SU-DHL-6 (cell line): ENCODE results near the gene HDAC3.
A peak's percentile ranks its signal among the peaks of the same experiment; 100 is the strongest.

Experiments
- H2AFZ ChIP-seq: fragments of 200-600 bp; sonication (generic); 2 replicates; pipeline ENCODE4 v1.6.1; 2014; ENCODE audit warnings: low read depth, mild to moderate bottlenecking, moderate library complexity, mixed read lengths, antibody characterized with exemption, low read length; ENCODE audit not compliant: severe bottlenecking
- H3F3A ChIP-seq: fragments of 200-600 bp; shearing (Covaris generic); 2 replicates; pipeline ENCODE4 v1.6.0; 2016; ENCODE audit warnings: antibody characterized with exemption, mild to moderate bottlenecking; ENCODE audit not compliant: insufficient read depth
- H3K27ac ChIP-seq: fragments of 200-600 bp; sonication (generic); 2 replicates; pipeline ENCODE4 v1.5.1; 2016; ENCODE audit warnings: low read depth, mild to moderate bottlenecking, low read length, moderate library complexity, mixed read lengths
- H3K27me3 ChIP-seq: fragments of 200-600 bp; sonication (generic), shearing (Covaris generic); 2 replicates; pipeline ENCODE4 v1.6.0; 2014; ENCODE audit warnings: mild to moderate bottlenecking, low read length
- H3K36me3 ChIP-seq: fragments of 200-600 bp; sonication (generic); 2 replicates; pipeline ENCODE4 v1.6.1; 2014; ENCODE audit warnings: mild to moderate bottlenecking, low read length, mixed read lengths
- H3K4me2 ChIP-seq: fragments of 300-600, 200-600 bp; shearing (Covaris generic), sonication (generic); 2 replicates; pipeline ENCODE4 v1.6.0; 2014; ENCODE audit warnings: low read length, low read depth, mild to moderate bottlenecking; ENCODE audit not compliant: poor library complexity, severe bottlenecking
- H3K4me3 ChIP-seq: fragments of 200-600 bp; sonication (generic); 2 replicates; pipeline ENCODE4 v1.5.1; 2014; ENCODE audit warnings: antibody characterized with exemption, low read length, mild to moderate bottlenecking, mixed read lengths; ENCODE audit not compliant: insufficient read depth, poor library complexity, severe bottlenecking
- H3K79me2 ChIP-seq: fragments of 200-600 bp; sonication (generic); 2 replicates; pipeline ENCODE4 v1.6.1; 2014; ENCODE audit warnings: mild to moderate bottlenecking, low read length, moderate library complexity; ENCODE audit not compliant: insufficient read depth
- H3K9ac ChIP-seq: fragments of 200-600 bp; sonication (generic); 2 replicates; pipeline ENCODE4 v1.7.0; 2014; ENCODE audit warnings: mild to moderate bottlenecking, low read length
- H3K9me2 ChIP-seq: fragments of 200-600 bp; sonication (generic); replicated peaks from 2 replicates; pipeline ENCODE4 v1.6.1; 2014; ENCODE audit warnings: low read length; ENCODE audit not compliant: insufficient read depth
- H3K9me3 ChIP-seq: fragments of 200-600 bp; sonication (generic); 2 replicates; pipeline ENCODE4 v1.6.1; 2014; ENCODE audit warnings: low read length, mixed read lengths; ENCODE audit not compliant: insufficient read depth
- H4K20me1 ChIP-seq: fragments of 200-600 bp; sonication (generic); 2 replicates; pipeline ENCODE4 v1.6.1; 2014; ENCODE audit warnings: low read depth, mild to moderate bottlenecking, antibody characterized with exemption, low read length, moderate library complexity, mixed read lengths
- CTCF ChIP-seq: fragments of 200-600 bp; sonication (generic); IDR thresholded peaks from one replicate; pipeline ENCODE4 v1.5.1; 2017; ENCODE audit warnings: antibody characterized with exemption, mild to moderate bottlenecking, low read length, moderate library complexity; ENCODE audit not compliant: insufficient read depth, poor library complexity, severe bottlenecking
- EZH2phosphoT487 ChIP-seq: fragments of 200-600 bp; sonication (generic), shearing (Covaris generic); conservative IDR thresholded peaks from 2 replicates; pipeline ENCODE4 v1.6.1; 2018; ENCODE audit warnings: mild to moderate bottlenecking, antibody characterized with exemption, low read length, moderate library complexity, mixed read lengths

HDAC3 gene

GRCh38 chr5:141651728-141652105 is 15.1 kb upstream of the HDAC3 start:
- Histone ChIP-seq H3K4me2 (peak overlapping the region; percentile 85), H3K9ac (peak overlapping the region; percentile 73), H3F3A (peaks cover 11% of the 10 kb centered on the region; the same call in 1 of the 2 replicates), H3K79me2 (no peaks in the 10 kb centered on the region), H3K4me3 (peak overlapping the region; percentile 97), H3K27me3 (no peaks in the 10 kb centered on the region), H2AFZ (peak overlapping the region; percentile 84), H3K36me3 (no peaks in the 10 kb centered on the region), H3K9me2 (no peaks in the 10 kb centered on the region), H3K27ac (no peak overlapping the region), H4K20me1 (no peaks in the 10 kb centered on the region), H3K9me3 (no peaks in the 10 kb centered on the region)
- TF ChIP-seq CTCF (no peak), EZH2phosphoT487 (no peak)

- H3K9ac ChIP-seq: peak within 1 kb of the TSS; percentile 73
- peak within 1 kb of the TSS; percentile 97 for H3K4me3 ChIP-seq
- H3F3A ChIP-seq: peaks cover 11% of the 10 kb centered on the region; the same call in 1 of the 2 replicates
- H3K27me3 ChIP-seq: no peaks in the 10 kb centered on the region
- peak within 1 kb of the TSS; percentile 84 for H2AFZ ChIP-seq
- peak within 1 kb of the TSS; percentile 36; the same call in 1 of the 2 replicates for H3K27ac ChIP-seq
- no peaks in the 10 kb centered on the region for H3K79me2 ChIP-seq
- TF ChIP-seq CTCF (no peak), EZH2phosphoT487 (no peak)
- no peaks in the 10 kb centered on the region for H4K20me1 ChIP-seq
- H3K36me3 ChIP-seq: no peaks in the 10 kb centered on the region
- peak within 1 kb of the TSS; percentile 85 for H3K4me2 ChIP-seq
- no peaks in the 10 kb centered on the region for H3K9me2 ChIP-seq
- H3K9me3 ChIP-seq: no peaks in the 10 kb centered on the region
Measured at GRCh38 chr5:141650851-141651727, 14.4 kb upstream of the HDAC3 start, which contains the start of gene FCHSD1. FCHSD1 (minus strand) TSS chr5:141651418; CDS start chr5:141651368, 50 bp downstream.

- H3K9ac ChIP-seq: no peak overlapping the region
- no peaks in the 10 kb centered on the region for H3K36me3 ChIP-seq
- no peak overlapping the region for H3K27ac ChIP-seq
- no peak overlapping the region for H2AFZ ChIP-seq
- TF ChIP-seq EZH2phosphoT487: no peak
- TF ChIP-seq CTCF: no peak
- H3K9me3 ChIP-seq: no peaks in the 10 kb centered on the region
- peaks cover 11% of the 10 kb centered on the region; the same call in 1 of the 2 replicates for H3F3A ChIP-seq
- no peaks in the 10 kb centered on the region for H3K79me2 ChIP-seq
- no peak overlapping the region for H3K4me3 ChIP-seq
- no peaks in the 10 kb centered on the region for H4K20me1 ChIP-seq
- peak overlapping the region; percentile 85 for H3K4me2 ChIP-seq
- no peaks in the 10 kb centered on the region for H3K9me2 ChIP-seq
- no peaks in the 10 kb centered on the region for H3K27me3 ChIP-seq
Measured at GRCh38 chr5:141649972-141650371, 13.3 kb upstream of the HDAC3 start.
